NCI-H526 treated with DMSO at 0.1 percent for 48 hours (cell line): ENCODE data around the gene ABCA13.

ENCODE experiments used
- DNase-seq: peaks from one replicate; lab custom pipeline; 2025; lab: John Stamatoyannopoulos, UW

ABCA13 gene

GRCh38 chr7:48381571-48381970 is 210.3 kb downstream of the ABCA13 start:
- DNase-seq, result no peak

GRCh38 chr7:48384180-48384752 is 213.0 kb downstream of the ABCA13 start:
- no peak for DNase-seq

GRCh38 chr7:48387932-48388331 is 216.7 kb downstream of the ABCA13 start:
- no peak for DNase-seq

GRCh38 chr7:48388911-48389310 is 217.7 kb downstream of the ABCA13 start:
- DNase-seq, result no peak

GRCh38 chr7:48389977-48390376 is 218.7 kb downstream of the ABCA13 start:
- no peak for DNase-seq

GRCh38 chr7:48390388-48391327 is 219.4 kb downstream of the ABCA13 start:
- no peak for DNase-seq

GRCh38 chr7:48398191-48398590 is 226.9 kb downstream of the ABCA13 start:
- no peak for DNase-seq

GRCh38 chr7:48402721-48403120 is 231.5 kb downstream of the ABCA13 start:
- no peak for DNase-seq

- DNase-seq, result no peak
These were observed 237.5 kb downstream of the ABCA13 start for GRCh38 chr7:48408731-48409130.

GRCh38 chr7:48411619-48412018 is 240.4 kb downstream of the ABCA13 start:
- DNase-seq, result no peak

GRCh38 chr7:48414011-48414732 is 242.9 kb downstream of the ABCA13 start:
- no peak for DNase-seq

GRCh38 chr7:48416327-48416908 is 245.2 kb downstream of the ABCA13 start:
- no peak for DNase-seq

GRCh38 chr7:48419401-48419800 is 248.1 kb downstream of the ABCA13 start:
- no peak for DNase-seq

GRCh38 chr7:48420206-48420605 is 248.9 kb downstream of the ABCA13 start:
- no peak for DNase-seq

- DNase-seq, result no peak
These were observed 250.1 kb downstream of the ABCA13 start for GRCh38 chr7:48421357-48421756.

GRCh38 chr7:48424731-48425130 is 253.5 kb downstream of the ABCA13 start:
- no peak for DNase-seq

- DNase-seq, result no peak
These were observed 255.2 kb downstream of the ABCA13 start for GRCh38 chr7:48426331-48426965.

- no peak for DNase-seq
These were observed 255.8 kb downstream of the ABCA13 start for GRCh38 chr7:48426966-48427555.

GRCh38 chr7:48427671-48428070 is 256.4 kb downstream of the ABCA13 start:
- no peak for DNase-seq

- DNase-seq, result no peak
These were observed 256.9 kb downstream of the ABCA13 start for GRCh38 chr7:48428091-48428684.

- DNase-seq, result no peak
These were observed 257.9 kb downstream of the ABCA13 start for GRCh38 chr7:48429117-48429516.
